PC-3 (cell line): ENCODE measurements around the gene KNDC1. TPM values are rescaled to one million over a fixed set of nuclear protein-coding genes. Genes with fewer than 3 reads are reported as not detected.

Experiments used
- ATAC-seq: fragments of 200-7000 bp; cut with Tn5 transposase; 2 replicates; pipeline ENCODE4 v1.9.1; 2020; ENCODE audit warnings: mild to moderate bottlenecking, moderate library complexity
- BruUV-seq: library from RNA; stranded (reverse); fragments of 400-500 nt; replicated peaks from 2 replicates; lab custom pipeline; 2021; lab: Mats Ljungman, UMichigan
- CTCF ChIA-PET: fragments of 300-600 bp; sonication (Branson Sonifier 250); formaldehyde crosslinking; loops from one replicate; lab custom pipeline; 2022; ENCODE audit warnings: antibody characterized with exemption; lab: Charles Lee
- POLR2A ChIA-PET: fragments of 300-600 bp; sonication (Branson Sonifier 250); formaldehyde crosslinking; loops from one replicate; lab custom pipeline; 2022; ENCODE audit warnings: antibody characterized with exemption; ENCODE audit not compliant: unreplicated experiment; lab: Charles Lee
- DNase-seq: peaks from one replicate; pipeline ENCODE4 v3.0.0-alpha.2; 2015
- H2AFZ ChIP-seq: fragments of 300-600 bp; sonication (generic); 2 replicates; pipeline ENCODE4 v1.6.0; 2016; ENCODE audit warnings: antibody characterized with exemption, low read length
- H3F3A ChIP-seq: fragments of 300-600 bp; sonication (generic); one replicate; pipeline ENCODE4 v1.6.0; 2017; ENCODE audit warnings: antibody characterized with exemption, low read length, control low read depth, mild to moderate bottlenecking; ENCODE audit not compliant: unreplicated experiment
- H3K27ac ChIP-seq: fragments of 300-600 bp; sonication (generic); 2 replicates; pipeline ENCODE4 v1.5.1; 2016; ENCODE audit warnings: mild to moderate bottlenecking, low read length
- H3K27me3 ChIP-seq: fragments of 300-600 bp; sonication (generic); 2 replicates; pipeline ENCODE4 v1.6.1; 2016; ENCODE audit warnings: low read length, mixed read lengths
- H3K36me3 ChIP-seq: fragments of 300-600 bp; sonication (generic); 2 replicates; pipeline ENCODE4 v1.6.1; 2016; ENCODE audit warnings: low read depth, mixed run types, low read length, mixed read lengths
- H3K4me1 ChIP-seq: fragments of 300-600 bp; sonication (generic); 2 replicates; pipeline ENCODE4 v1.5.1; 2016; ENCODE audit warnings: low read length; ENCODE audit not compliant: insufficient read depth
- H3K4me2 ChIP-seq: fragments of 300-600 bp; sonication (generic); 2 replicates; pipeline ENCODE4 v1.6.0; 2016; ENCODE audit warnings: low read length
- H3K4me3 ChIP-seq: fragments of 300-600 bp; sonication (generic); 2 replicates; pipeline ENCODE4 v1.5.1; 2016; ENCODE audit warnings: mild to moderate bottlenecking, low read length, mixed read lengths
- H3K79me2 ChIP-seq: fragments of 300-600 bp; sonication (generic); 2 replicates; pipeline ENCODE4 v1.6.1; 2017; ENCODE audit warnings: low read length, mixed read lengths
- H3K9ac ChIP-seq: fragments of 300-600 bp; sonication (generic); 2 replicates; pipeline ENCODE4 v1.6.0; 2016; ENCODE audit warnings: mild to moderate bottlenecking, low read length
- H3K9me2 ChIP-seq: fragments of 300-600 bp; sonication (generic); replicated peaks from 2 replicates; pipeline ENCODE4 v1.6.1; 2016; ENCODE audit warnings: mixed run types, low read length, mixed read lengths
- H3K9me3 ChIP-seq: fragments of 300-600 bp; sonication (generic); 2 replicates; pipeline ENCODE4 v1.6.1; 2016; ENCODE audit warnings: low read length, mixed read lengths
- H4K20me1 ChIP-seq: fragments of 300-600 bp; sonication (generic); 2 replicates; pipeline ENCODE4 v1.6.1; 2016; ENCODE audit warnings: low read length, mixed read lengths
- CTCF ChIP-seq: fragments of 300-600 bp; sonication (generic); conservative IDR thresholded peaks from 2 replicates; pipeline ENCODE4 v1.5.1; 2017; ENCODE audit warnings: antibody characterized with exemption, low read depth, mild to moderate bottlenecking, low read length
- EZH2 ChIP-seq: fragments of 300-600 bp; sonication (generic); IDR thresholded peaks from one replicate; pipeline ENCODE4 v1.6.1; 2017; ENCODE audit warnings: antibody characterized with exemption, mild to moderate bottlenecking, low read length; ENCODE audit not compliant: unreplicated experiment
- EZH2phosphoT487 ChIP-seq: fragments of 300-600 bp; sonication (generic); IDR thresholded peaks from 2 replicates; pipeline ENCODE4 v1.6.1; 2018; ENCODE audit warnings: mild to moderate bottlenecking, antibody characterized with exemption, low read length, borderline replicate concordance
- intact Hi-C: fragments of 100-400 bp; cut with micrococcal nuclease; formaldehyde crosslinking; loops from 2 replicates; pipeline ENCODE4 v1.9.0; 2023
- total RNA-seq: library from RNA; depleted of rRNA; stranded (reverse); fragments of >200 nt; gene quantifications from 2 replicates; pipeline ENCODE4 v1.2.3, GENCODE V29; 2014

Gene KNDC1
- total RNA-seq, 1 experiment from 2014 or later = not detected

GRCh38 chr10:133273534-133274143 is 113.6 kb downstream of the KNDC1 start:
- no peaks in the 10 kb centered on the region for H4K20me1 ChIP-seq
- POLR2A ChIA-PET = no interaction called here
- H3F3A ChIP-seq = peaks cover 4% of the 10 kb centered on the region
- intact Hi-C loops = no loop called here
- no peak overlapping the region for H3K9ac ChIP-seq
- DNase-seq (no peak), ATAC-seq (no peak)
- no peak overlapping the region for H3K4me3 ChIP-seq
- no peak overlapping the region for H3K27ac ChIP-seq
- CTCF ChIA-PET = no interaction called here
- H3K36me3 ChIP-seq = peaks cover 5% of the 10 kb centered on the region; the same call in 1 of the 2 replicates
- peaks cover 32% of the 10 kb centered on the region for H3K79me2 ChIP-seq
- H3K9me3 ChIP-seq = no peaks in the 10 kb centered on the region
- no peaks in the 10 kb centered on the region for H3K9me2 ChIP-seq
- TF ChIP-seq CTCF (no peak), EZH2 (no peak), EZH2phosphoT487 (no peak)
- H3K4me2 ChIP-seq = no peak overlapping the region
- H2AFZ ChIP-seq = no peak overlapping the region
- BruUV-seq = no TSS peak
- H3K4me1 ChIP-seq = peaks cover 36% of the 10 kb centered on the region
- no peaks in the 10 kb centered on the region for H3K27me3 ChIP-seq

DNA sequence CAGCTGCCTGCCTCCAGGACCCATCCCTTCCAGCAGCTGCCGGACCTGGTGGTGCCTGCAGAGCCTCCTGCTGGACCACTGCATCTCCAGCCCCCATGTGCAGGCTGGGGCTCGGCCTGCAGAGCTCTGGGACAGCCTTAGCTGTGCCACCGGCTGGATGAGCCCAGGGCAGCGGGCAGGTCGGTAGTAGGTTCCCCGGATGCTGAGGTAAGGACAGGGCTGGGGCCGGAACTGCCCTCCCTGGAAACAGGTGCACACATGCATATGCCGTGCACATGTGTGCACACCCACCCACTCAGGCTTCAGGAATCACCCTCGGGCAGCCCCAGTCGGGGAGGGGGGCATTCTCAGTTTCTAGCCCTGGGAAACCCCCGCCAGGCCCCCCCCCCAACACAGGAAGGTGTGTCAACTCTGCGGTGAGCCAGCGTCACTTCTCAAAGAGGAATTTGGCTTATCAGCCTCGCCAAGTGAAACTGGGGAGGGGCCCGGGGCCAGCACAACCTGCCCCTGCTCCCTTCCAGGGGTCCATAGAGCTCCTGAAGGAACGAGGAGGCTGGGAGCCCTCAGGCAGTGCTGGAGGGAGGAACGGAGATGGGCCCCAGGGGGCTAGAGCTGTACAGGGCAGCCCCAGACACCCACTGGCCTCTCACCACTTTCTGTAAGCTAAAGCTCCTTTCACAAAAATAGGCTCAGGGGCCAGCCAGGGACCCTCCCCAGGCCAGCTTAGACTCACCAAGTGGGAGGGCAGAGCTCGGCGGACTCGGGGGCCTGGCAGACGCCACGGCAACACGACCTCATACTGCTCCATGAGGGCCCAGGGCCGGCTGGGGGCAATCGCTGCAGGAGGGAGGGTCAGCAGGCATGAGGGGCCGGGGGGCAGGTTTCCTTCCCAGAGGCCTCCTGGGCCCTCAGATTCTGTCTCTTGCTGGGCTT is 115.0 kb downstream of the KNDC1 start:
- ATAC-seq = peak; percentile 10
- Histone ChIP-seq H3K4me3 (peak overlapping the region; percentile 82), H3K79me2 (peaks cover 32% of the 10 kb centered on the region), H3K4me2 (peak overlapping the region; percentile 97), H3K9me2 (no peaks in the 10 kb centered on the region), H3K4me1 (peaks cover 49% of the 10 kb centered on the region), H3K9me3 (no peaks in the 10 kb centered on the region), H3K36me3 (no peaks in the 10 kb centered on the region; the same call in 1 of the 2 replicates), H2AFZ (no peak overlapping the region), H3K27me3 (no peaks in the 10 kb centered on the region), H4K20me1 (no peaks in the 10 kb centered on the region), H3K27ac (peak overlapping the region; percentile 93), H3K9ac (peak overlapping the region; percentile 96), H3F3A (peaks cover 4% of the 10 kb centered on the region)
- peak; percentile 77 for DNase-seq
- ChIA-PET CTCF (no interaction called here), POLR2A (interaction anchor here (0.6 kb wide), 1 partner anchor 18 kb away, joined by 3 read pairs; no protein-coding TSS in a partner anchor)
- intact Hi-C loops = no loop called here
- TF ChIP-seq CTCF = no peak
- no peak for TF ChIP-seq EZH2
- no peak for TF ChIP-seq EZH2phosphoT487
- BruUV-seq = no TSS peak
